HG03103 (cell line): Measurements from ENCODE around the gene ZNF837.
"Not testable (repeated sequence)": the region's sequence is repeated elsewhere in the genome, so short reads cannot be mapped to it uniquely, and the experiment has no call there.

Experiments used
- ATAC-seq: cut with Tn5 transposase; IDR thresholded peaks from one replicate; pipeline ENCODE4 v1.9.1; 2021; ENCODE audit warnings: low read depth; ENCODE audit not compliant: unreplicated experiment

ZNF837 gene

DNA sequence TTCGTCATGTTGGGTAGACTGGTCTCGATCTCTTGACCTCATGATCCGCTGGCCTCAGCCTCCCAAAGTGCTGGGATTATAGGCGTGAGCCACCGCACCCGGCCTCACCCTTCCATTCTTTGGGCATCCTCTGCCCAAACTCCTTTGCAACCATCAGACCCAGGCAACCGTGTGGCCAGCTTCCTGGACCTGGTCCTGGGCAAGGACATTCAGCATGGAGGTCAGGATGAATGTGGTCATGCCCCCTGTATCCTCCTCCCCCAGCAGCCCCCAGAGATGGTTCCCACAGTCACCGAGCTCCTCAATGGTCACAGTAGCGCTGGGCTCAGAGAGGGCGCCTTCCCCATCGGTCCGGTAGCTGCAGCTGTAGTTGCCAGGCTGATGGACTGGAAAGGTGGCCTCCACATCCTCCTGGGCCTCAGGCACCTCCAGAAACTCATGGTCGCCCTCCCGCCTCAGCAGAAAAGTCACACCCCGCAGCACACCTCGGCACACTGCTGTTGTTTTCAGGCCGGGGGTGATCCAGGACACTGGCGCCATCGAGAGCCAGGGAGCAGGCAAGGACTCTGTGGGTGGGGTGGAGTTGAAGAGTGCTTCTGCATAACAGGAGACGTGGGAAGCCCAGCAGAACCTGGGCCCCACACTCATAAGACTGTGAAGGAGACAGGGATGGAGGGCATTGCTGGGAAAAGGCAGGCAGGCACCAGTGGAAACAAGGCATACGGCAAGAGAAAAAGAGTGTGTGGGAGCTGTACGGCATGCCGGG lies 28.7 kb downstream of the ZNF837 start:
- ATAC-seq = no peak

DNA sequence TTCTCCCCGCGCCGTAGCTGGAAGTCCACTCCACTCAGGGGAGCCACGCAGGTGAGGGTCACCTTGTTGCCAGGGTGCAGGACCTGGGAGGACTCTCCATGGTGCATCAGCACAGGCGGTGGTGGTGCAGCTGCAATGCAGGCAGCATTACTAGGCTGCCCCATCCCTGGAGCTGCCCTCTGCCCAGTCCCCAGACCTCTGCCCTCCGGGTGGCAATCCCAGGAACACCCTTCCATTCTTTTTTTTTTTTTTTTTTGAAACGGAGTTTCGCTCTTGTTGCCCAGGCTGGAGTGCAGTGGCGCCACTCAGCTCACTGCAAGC lies 29.3 kb downstream of the ZNF837 start:
- ATAC-seq = no peak

- no peak for ATAC-seq
Observed at GRCh38 chr19:58350871-58351557, 29.8 kb downstream of the ZNF837 start.

- no peak for ATAC-seq
Observed at GRCh38 chr19:58350001-58350861, 30.6 kb downstream of the ZNF837 start.

GRCh38 chr19:58349590-58349989 lies 31.2 kb downstream of the ZNF837 start:
- ATAC-seq = no peak

DNA sequence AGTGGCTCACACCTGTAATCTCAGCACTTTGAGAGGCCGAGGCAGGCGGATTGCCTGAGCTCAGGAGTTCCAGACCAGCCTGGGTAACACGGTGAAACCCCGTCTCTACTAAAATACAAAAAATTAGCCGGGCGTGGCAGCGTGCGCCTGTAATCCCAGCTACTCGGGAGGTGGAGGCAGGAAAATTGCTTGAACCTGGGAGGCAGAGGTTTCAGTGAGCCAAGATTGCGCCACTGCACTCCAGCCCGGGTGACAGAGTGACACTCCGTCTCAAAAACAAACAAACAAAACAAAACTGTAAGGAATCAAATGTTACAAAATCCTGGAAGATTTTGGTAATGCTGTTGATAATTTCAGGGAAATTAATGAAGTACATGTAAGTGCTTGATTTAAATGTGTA lies 32.8 kb downstream of the ZNF837 start:
- ATAC-seq = not testable (repeated sequence)

- peak; percentile 78 for ATAC-seq
Observed at GRCh38 chr19:58346961-58347929, 33.6 kb downstream of the ZNF837 start.

DNA sequence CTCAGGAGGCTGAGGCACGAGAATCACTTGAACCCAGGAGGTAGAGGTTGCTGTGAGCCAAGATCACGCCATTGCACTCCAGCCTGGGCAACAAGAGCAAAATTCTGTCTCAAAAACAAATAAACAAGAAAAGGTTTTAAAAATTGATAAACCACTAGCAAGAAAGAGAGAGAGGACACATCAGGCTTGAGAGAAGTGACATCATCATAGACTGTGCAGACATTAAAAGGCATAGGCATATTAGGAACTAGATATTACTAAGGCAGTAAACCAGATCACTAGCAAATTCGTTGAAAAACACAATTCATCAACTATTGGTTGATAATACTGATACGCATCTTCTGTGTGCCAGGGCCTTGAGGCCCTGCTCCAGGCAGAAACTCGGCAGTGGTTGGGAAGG lies 35.3 kb downstream of the ZNF837 start:
- ATAC-seq = no peak

GRCh38 chr19:58338825-58339558 lies 41.8 kb downstream of the ZNF837 start:
- no peak for ATAC-seq

DNA sequence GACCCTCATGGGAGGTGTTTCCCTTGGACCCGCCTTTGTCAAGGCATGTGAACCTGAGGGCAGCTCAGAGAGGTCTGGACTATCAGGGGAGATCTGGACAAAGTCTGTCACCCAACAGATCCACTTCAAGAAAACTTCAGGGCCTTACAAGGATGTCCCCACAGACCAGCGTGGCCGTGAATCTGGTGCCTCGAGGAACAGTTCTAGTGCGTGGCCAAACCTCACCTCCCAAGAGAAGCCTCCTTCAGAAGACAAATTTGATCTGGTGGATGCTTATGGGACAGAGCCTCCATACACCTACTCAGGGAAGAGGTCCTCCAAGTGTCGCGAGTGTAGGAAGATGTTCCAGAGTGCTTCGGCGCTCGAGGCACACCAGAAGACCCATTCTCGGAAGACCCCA lies 42.5 kb downstream of the ZNF837 start:
- no peak for ATAC-seq

DNA sequence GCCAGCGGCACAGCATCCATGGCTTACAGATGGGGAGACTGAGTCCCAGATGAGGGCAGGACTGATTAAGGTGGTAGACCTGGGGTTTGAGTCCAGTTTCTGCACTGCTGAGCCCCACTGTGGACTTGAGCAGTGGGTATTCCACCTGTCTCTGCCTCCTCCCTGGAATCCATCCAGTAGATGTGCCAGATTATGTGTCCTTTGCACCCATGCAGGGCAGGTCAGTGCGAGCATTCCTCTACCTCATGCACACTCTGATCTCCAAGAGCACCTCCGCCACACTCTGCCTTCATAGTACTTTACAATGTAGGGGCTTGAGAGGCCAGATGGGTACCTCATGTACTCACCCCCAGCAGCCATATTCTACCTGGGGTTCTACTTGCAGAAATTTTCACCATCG lies 44.0 kb downstream of the ZNF837 start:
- ATAC-seq = no peak

DNA sequence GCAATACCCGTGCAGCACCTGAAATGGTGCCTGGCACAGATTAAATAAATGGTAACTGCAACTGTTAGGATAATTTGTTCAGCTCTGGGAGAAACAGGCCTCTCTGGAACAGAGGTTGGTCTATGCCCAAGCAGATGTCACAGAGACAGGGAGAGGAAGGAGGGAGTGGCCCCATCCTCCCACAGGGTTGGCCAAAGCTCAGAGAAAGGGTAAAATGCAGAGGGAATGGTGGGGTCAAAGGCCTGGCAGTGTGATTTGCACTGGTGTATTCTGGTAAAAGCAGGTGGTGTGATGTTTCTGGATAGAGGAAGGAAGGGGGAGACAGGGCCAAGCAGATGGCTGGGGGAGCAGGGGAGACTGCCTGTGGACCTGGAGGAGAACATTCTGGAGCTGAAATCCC lies 44.6 kb downstream of the ZNF837 start:
- no peak for ATAC-seq

- no peak for ATAC-seq
Observed at GRCh38 chr19:58335630-58336029, 45.2 kb downstream of the ZNF837 start.

DNA sequence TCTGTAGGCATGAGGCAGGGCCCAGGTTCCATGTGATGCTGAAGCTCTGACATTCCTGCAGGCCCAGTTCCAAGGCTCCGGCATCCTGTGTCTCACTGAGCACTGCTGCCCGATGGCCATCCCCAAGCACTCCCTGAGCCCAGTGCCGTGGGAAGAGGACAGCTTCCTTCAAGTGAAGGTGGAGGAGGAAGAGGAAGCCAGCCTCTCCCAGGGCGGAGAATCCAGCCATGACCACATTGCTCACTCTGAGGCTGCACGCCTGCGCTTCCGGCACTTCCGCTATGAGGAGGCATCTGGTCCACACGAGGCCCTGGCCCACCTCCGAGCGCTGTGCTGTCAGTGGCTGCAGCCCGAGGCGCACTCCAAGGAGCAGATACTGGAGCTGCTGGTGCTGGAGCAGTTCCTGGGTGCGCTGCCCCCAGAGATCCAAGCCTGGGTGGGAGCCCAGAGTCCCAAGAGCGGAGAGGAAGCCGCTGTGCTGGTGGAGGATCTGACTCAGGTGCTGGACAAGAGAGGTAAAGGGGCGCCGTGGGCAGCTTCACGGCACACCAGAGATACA lies 46.1 kb downstream of the ZNF837 start:
- ATAC-seq = no peak

DNA sequence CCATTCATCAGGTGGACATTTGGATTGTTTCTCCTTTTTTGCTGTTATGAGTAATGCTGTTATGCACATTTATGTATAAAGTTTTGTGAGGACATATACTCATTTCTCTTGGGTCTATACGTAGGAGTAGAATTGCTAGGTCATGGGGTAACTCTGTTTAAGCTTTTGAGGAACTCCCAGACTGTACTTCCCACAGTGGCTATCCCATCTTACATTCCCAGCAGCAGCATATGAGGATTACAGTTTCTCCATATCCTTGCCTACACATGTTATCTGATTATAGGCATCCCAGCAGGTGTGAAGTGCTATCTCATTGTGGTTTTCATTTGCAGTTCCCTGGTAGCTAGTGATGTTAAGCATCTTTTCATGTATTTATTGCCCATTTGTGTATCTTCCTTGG lies 48.1 kb downstream of the ZNF837 start:
- no peak for ATAC-seq

- no peak for ATAC-seq
Observed at GRCh38 chr19:58330458-58330857, 50.4 kb downstream of the ZNF837 start.

DNA sequence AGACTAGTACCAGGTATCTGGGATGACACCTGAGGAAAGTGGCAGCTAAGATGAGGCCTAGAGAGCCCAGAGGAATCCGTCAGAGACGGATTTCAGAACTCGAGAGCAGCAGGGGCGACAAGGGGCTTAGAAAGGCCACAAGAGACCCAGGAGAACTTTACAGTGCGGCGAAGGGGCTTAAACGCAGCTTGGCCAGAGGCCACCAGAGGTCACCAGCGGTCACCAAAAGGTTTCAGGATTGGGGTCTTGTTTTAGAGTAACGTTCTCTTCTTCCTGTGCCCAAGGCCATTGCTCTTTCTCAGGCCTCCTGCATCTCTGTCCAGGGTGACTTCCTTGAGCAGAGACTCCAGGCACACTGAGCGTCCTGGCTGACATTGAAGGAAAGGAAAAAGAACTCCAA lies 51.8 kb downstream of the ZNF837 start:
- no peak for ATAC-seq

DNA sequence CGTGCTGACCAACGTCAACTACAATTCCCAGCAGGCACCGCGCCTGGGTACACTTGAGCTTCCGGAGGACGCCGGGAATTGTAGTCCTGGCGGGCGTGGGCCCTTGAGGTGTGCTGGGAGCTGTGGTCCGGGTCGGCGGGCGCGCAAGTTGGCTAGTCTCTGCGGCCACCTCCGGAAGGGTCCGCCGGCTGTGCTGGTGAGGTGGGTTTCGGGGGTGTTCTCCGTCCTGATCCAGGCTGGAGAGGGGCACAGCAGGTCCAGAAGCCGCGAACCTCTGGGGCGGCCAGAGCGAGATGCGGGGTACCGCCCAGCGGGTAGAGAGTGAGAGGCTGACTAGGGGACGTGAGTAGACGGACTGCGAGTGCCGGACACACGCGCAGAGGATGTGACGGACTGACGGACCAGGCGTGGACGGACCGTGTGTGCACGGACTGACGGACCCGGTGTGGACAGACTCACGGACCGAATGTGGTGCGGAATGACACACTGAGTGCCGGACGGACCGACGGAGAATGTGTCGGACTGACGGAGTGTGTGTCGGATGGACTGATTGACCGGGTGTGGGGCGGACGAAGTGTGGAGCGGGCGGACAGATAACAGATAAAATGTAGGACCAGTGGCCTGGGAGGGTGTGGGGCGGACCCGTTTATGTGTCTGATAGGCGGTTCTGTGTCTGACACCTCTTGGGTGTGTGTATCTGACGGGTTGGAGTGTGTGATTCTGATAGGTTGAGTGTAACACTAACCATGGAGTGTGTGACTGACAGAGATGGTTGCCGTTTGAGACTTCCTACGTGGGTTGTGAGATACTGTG lies 53.7 kb downstream of the ZNF837 start, which contains the start of gene ZSCAN22:
TSS of gene ZSCAN22 (plus strand) at position 81 of the 813 bp plus-strand sequence. CDS start 7,809 bp downstream, outside the sequence.
- ATAC-seq = peak; percentile 80
